ENCODE data around the gene GPR84. TPM values are rescaled to one million over a fixed set of nuclear protein-coding genes. Genes with fewer than 3 reads are reported as not detected.

GPR84 gene
- total and polyA plus RNA-seq, 10 of the 15 experiments (the other 5 are each of a cell fraction or from before 2014, with no cell fraction given): 0.37 to 4.7 (median 2.6) TPM

DNA sequence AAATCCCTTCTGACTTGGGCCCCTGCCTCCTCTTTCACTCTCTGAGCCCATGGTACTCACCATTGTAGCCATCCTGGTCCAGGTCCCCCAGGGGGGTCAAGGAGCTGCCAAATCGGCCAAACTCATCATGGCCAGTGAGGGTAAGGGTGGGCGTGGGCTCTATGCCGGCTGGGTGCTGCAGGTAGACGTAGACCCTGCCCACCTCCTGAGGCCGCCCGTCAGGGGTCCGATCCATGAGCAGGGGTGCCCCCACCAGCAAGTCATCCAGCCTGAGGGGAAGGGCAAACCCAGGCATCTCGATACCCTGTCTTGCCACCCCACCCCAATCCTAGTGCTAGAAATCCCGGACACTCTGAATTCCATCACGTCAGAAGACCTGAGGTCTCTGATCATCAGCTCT lies 40.8 kb upstream of the GPR84 start:
- RAD21 ChIA-PET (ENCODE audit: unreplicated experiment): no interaction called here
- no peak overlapping the region for H3K9ac ChIP-seq (ENCODE audit: control insufficient read depth, insufficient read depth, low read length)
- 39% methylated on average over 7 of the region's 10 CpGs for WGBS (ENCODE audit: insufficient coverage, insufficient replicate concordance, low lambda C conversion rate, missing lambda C conversion rate)
- no peaks in the 10 kb centered on the region; a peak in 1 of 4 replicates for H3K27me3 ChIP-seq (replicated peaks in 1 of 2; ENCODE audit: control insufficient read depth in 2 of 2, insufficient read depth in 2 of 2, low read length in 1 of 2)
- TF ChIP-seq HDAC2 (IDR thresholded peaks at IDR 0.05) (no peak), ZBED1 (IDR thresholded peaks at IDR 0.05; ENCODE audit: borderline replicate concordance) (no peak), JUNB (IDR thresholded peaks at IDR 0.05) (no peak), ZBTB33 (IDR thresholded peaks at IDR 0.05) (no peak), SKIL (IDR thresholded peaks at IDR 0.05; ENCODE audit: low read depth, poor library complexity, severe bottlenecking) (no peak)
- TF ChIP-seq, protein P1, sequence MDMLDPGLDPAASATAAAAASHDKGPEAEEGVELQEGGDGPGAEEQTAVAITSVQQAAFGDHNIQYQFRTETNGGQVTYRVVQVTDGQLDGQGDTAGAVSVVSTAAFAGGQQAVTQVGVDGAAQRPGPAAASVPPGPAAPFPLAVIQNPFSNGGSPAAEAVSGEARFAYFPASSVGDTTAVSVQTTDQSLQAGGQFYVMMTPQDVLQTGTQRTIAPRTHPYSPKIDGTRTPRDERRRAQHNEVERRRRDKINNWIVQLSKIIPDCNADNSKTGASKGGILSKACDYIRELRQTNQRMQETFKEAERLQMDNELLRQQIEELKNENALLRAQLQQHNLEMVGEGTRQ (IDR thresholded peaks at IDR 0.05; ENCODE audit: borderline replicate concordance, low read depth, low read length): no peak
- TF ChIP-seq, protein P2, sequence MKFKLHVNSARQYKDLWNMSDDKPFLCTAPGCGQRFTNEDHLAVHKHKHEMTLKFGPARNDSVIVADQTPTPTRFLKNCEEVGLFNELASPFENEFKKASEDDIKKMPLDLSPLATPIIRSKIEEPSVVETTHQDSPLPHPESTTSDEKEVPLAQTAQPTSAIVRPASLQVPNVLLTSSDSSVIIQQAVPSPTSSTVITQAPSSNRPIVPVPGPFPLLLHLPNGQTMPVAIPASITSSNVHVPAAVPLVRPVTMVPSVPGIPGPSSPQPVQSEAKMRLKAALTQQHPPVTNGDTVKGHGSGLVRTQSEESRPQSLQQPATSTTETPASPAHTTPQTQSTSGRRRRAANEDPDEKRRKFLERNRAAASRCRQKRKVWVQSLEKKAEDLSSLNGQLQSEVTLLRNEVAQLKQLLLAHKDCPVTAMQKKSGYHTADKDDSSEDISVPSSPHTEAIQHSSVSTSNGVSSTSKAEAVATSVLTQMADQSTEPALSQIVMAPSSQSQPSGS (IDR thresholded peaks at IDR 0.05; ENCODE audit: low read length): no peak
- TF ChIP-seq, protein P3, sequence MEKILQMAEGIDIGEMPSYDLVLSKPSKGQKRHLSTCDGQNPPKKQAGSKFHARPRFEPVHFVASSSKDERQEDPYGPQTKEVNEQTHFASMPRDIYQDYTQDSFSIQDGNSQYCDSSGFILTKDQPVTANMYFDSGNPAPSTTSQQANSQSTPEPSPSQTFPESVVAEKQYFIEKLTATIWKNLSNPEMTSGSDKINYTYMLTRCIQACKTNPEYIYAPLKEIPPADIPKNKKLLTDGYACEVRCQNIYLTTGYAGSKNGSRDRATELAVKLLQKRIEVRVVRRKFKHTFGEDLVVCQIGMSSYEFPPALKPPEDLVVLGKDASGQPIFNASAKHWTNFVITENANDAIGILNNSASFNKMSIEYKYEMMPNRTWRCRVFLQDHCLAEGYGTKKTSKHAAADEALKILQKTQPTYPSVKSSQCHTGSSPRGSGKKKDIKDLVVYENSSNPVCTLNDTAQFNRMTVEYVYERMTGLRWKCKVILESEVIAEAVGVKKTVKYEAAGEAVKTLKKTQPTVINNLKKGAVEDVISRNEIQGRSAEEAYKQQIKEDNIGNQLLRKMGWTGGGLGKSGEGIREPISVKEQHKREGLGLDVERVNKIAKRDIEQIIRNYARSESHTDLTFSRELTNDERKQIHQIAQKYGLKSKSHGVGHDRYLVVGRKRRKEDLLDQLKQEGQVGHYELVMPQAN (conservative IDR thresholded peaks at IDR 0.05): no peak
- POLR2A ChIA-PET: interaction anchor here (0.6 kb wide), 1 partner anchor 100 kb away, joined by 3 read pairs; no protein-coding TSS in a partner anchor
- CTCF ChIA-PET: interaction anchor here (0.5 to 12.3 kb wide), 4 partner anchors 9 to 1896 kb away, joined by 3 to 1071 read pairs (median 129); partner anchors contain the start of gene ITGA5
- SMC1A ChIA-PET (ENCODE audit: uncharacterized antibody, unreplicated experiment): interaction anchor here (1.0 to 12.3 kb wide), 2 partner anchors 10 to 33 kb away, joined by 3 to 469 read pairs; no protein-coding TSS in a partner anchor
- no peaks in the 10 kb centered on the region for H3K4me1 ChIP-seq (ENCODE audit: control insufficient read depth, insufficient read depth, low read length)
- in situ Hi-C loops (cut with MboI) (no loop called here), intact Hi-C loops (cut with micrococcal nuclease; ENCODE audit: unreplicated experiment) (no loop called here)
- H3K79me2 ChIP-seq (ENCODE audit: control insufficient read depth, insufficient read depth, low read length): no peaks in the 10 kb centered on the region
- no TSS peak for BruUV-seq (replicated peaks)
- H3K4me3 ChIP-seq: no peak overlapping the region
- FAIRE-seq (no peak), ATAC-seq (no peak), DNase-seq (ENCODE audit: low read depth, low spot score) (no peak)
- no peak overlapping the region for H2AFZ ChIP-seq (ENCODE audit: control insufficient read depth, low read depth, low read length)
- no peaks in the 10 kb centered on the region for H3K9me3 ChIP-seq (replicated peaks; ENCODE audit: control insufficient read depth, insufficient read depth, low read length)
- H3K4me2 ChIP-seq (ENCODE audit: control insufficient read depth, insufficient read depth): no peak overlapping the region
- H3K36me3 ChIP-seq (ENCODE audit: control insufficient read depth in 2 of 2, insufficient read depth in 2 of 2, low read length in 1 of 2): no peaks in the 10 kb centered on the region
- no peak overlapping the region for H3K27ac ChIP-seq (ENCODE audit: control insufficient read depth, insufficient read depth)
- H4K20me1 ChIP-seq (ENCODE audit: control insufficient read depth, insufficient read depth): no peaks in the 10 kb centered on the region

All from GM12878 (cell line).